CMK (cell line): ENCODE measurements around the gene NCF1.
"Not testable (repeated sequence)": the region's sequence is repeated elsewhere in the genome, so short reads cannot be mapped to it uniquely, and the experiment has no call there.

ENCODE experiments used
- DNase-seq: peaks from one replicate; pipeline ENCODE4 v3.0.0-alpha.2; 2010; ENCODE audit warnings: low read depth

The NCF1 gene

GRCh38 chr7:74773760-74774750 lies at the start of gene NCF1:
NCF1 (plus strand) TSS chr7:74774011; CDS start chr7:74774032, 21 bp downstream.
- DNase-seq, result not testable (repeated sequence)

GRCh38 chr7:74725840-74726239 lies 48.0 kb upstream of the NCF1 start:
- no peak for DNase-seq

GRCh38 chr7:74726309-74727101 lies 47.3 kb upstream of the NCF1 start:
- DNase-seq, result no peak

GRCh38 chr7:74728686-74729085 lies 45.1 kb upstream of the NCF1 start:
- not testable (repeated sequence) for DNase-seq

GRCh38 chr7:74730186-74730585 lies 43.6 kb upstream of the NCF1 start:
- DNase-seq, result not testable (repeated sequence)

GRCh38 chr7:74739974-74740703 lies 33.7 kb upstream of the NCF1 start:
- DNase-seq, result not testable (repeated sequence)

- DNase-seq, result not testable (repeated sequence)
These were observed 29.8 kb upstream of the NCF1 start for GRCh38 chr7:74743936-74744557.

- not testable (repeated sequence) for DNase-seq
These were observed 19.8 kb upstream of the NCF1 start for GRCh38 chr7:74753921-74754482.

GRCh38 chr7:74756673-74757072 lies 17.1 kb upstream of the NCF1 start:
- not testable (repeated sequence) for DNase-seq

GRCh38 chr7:74758268-74758667 lies 15.5 kb upstream of the NCF1 start:
- DNase-seq, result not testable (repeated sequence)

GRCh38 chr7:74758982-74759381 lies 14.8 kb upstream of the NCF1 start:
- not testable (repeated sequence) for DNase-seq

GRCh38 chr7:74765205-74765918 lies 8.4 kb upstream of the NCF1 start:
- DNase-seq, result not testable (repeated sequence)

GRCh38 chr7:74766509-74766908 lies 7.3 kb upstream of the NCF1 start:
- not testable (repeated sequence) for DNase-seq

- DNase-seq, result not testable (repeated sequence)
These were observed 6.8 kb upstream of the NCF1 start for GRCh38 chr7:74766991-74767390.

GRCh38 chr7:74770062-74770461 lies 3.7 kb upstream of the NCF1 start:
- not testable (repeated sequence) for DNase-seq

- DNase-seq, result not testable (repeated sequence)
These were observed 1.7 kb upstream of the NCF1 start for GRCh38 chr7:74772093-74772492.

GRCh38 chr7:74775111-74775510 lies 1.3 kb downstream of the NCF1 start:
- DNase-seq, result not testable (repeated sequence)

- not testable (repeated sequence) for DNase-seq
These were observed 5.2 kb downstream of the NCF1 start for GRCh38 chr7:74779053-74779452.

- not testable (repeated sequence) for DNase-seq
These were observed 7.9 kb downstream of the NCF1 start for GRCh38 chr7:74781746-74782145.

GRCh38 chr7:74783595-74783994 lies 9.8 kb downstream of the NCF1 start:
- not testable (repeated sequence) for DNase-seq
